Ovary (tissue), 9 donors: ENCODE measurements around the gene OR10G3. TPM values are rescaled to one million over a fixed set of nuclear protein-coding genes. Genes with fewer than 3 reads are reported as not detected.
A peak's percentile ranks its signal among the peaks of the same experiment; 100 is the strongest.
"Not testable (repeated sequence)": the region's sequence is repeated elsewhere in the genome, so short reads cannot be mapped to it uniquely, and the experiment has no call there.

Experiments
- DNase-seq, 5 donors: peaks; one replicate each; pipeline ENCODE4 v3.0.0-alpha.2; 2019 to 2020
- H3K27ac ChIP-seq, 2 donors: fragments of 200-600 bp; one replicate each; pipeline versions ENCODE4 v1.5.1 to v1.8.0; 2019 to 2022
- H3K27me3 ChIP-seq: fragments of 200-600 bp; one replicate; pipeline ENCODE4 v1.8.0; 2022
- H3K36me3 ChIP-seq: fragments of 200-600 bp; sonication (generic); one replicate; pipeline ENCODE4 v1.5.1; 2019
- H3K4me1 ChIP-seq: one replicate; pipeline ENCODE4 v1.8.1; 2013; ENCODE audit warnings: mild to moderate bottlenecking, moderate library complexity; ENCODE audit not compliant: insufficient read depth
- H3K4me3 ChIP-seq: fragments of 200-600 bp; sonication (generic); one replicate; pipeline ENCODE4 v1.5.1; 2017
- H3K9me3 ChIP-seq, 2 donors: fragments of 200-600 bp in 1 of 2; sonication (generic) in 1 of 2; one replicate each; pipeline versions ENCODE4 v1.5.1 to v1.8.1; 2013 to 2019; ENCODE audit warnings: mild to moderate bottlenecking in 1 of 2, moderate library complexity in 1 of 2
- EP300 ChIP-seq: sonication (generic); formaldehyde crosslinking; IDR thresholded peaks from one replicate; pipeline ENCODE4 v1.6.1; 2017; ENCODE audit warnings: antibody characterized with exemption
- POLR2A ChIP-seq: fragments of 450-650 bp; IDR thresholded peaks from one replicate; pipeline ENCODE4 v1.6.1; 2017; ENCODE audit warnings: antibody characterized with exemption, mild to moderate bottlenecking, moderate library complexity
- WGBS, 3 donors: extraction: QIAGEN DNeasy Blood & Tissue Kit in 1 of 3; methylation state at CpG; one replicate each; pipeline versions ENCODE4 v1.1.5 to v1.1.7; 2013 to 2017; 5-methylcytosine and 5-hydroxymethylcytosine counted together
- intact Hi-C, 4 donors: fragments of 100-400 bp; cut with DNase I; formaldehyde crosslinking; loops; one replicate each; pipeline versions ENCODE4 v1.11.0 to v1.15.1; 2022 to 2023
- polyA plus RNA-seq, 2 donors: library from polyadenylated mRNA; stranded (reverse); fragments of 200-250 nt in 1 of 2; fragments of 350-450 nt in 1 of 2; fragmentation: Illumina TruSeq in 1 of 2; extraction: RNeasy Lipid Tissue Mini Kit (QIAGEN cat#74804) in 1 of 2; gene quantifications; one replicate each; pipeline ENCODE4 v1.2.3, GENCODE V29; 2013 to 2014
- total RNA-seq, 7 donors: library from RNA; depleted of rRNA in 2 of 7; stranded (reverse); fragments of >200 nt in 2 of 7; fragmentation: NEBNext Ultra II Directional in 3 of 7; extraction: Animal tissue kit (Norgen Biotek cat#: 25700) in 3 of 7; gene quantifications; one replicate each; pipeline versions ENCODE4 v1.1.0 to v1.2.4, GENCODE V29; 2016 to 2023
- TF ChIP-seq, protein P1 (sequence below), 3 donors: fragments of 450-650 bp in 2 of 3; fragments of 200-600 bp in 1 of 3; IDR thresholded peaks; one replicate each; pipeline versions ENCODE4 v1.5.1 to v1.8.0; 2016 to 2022; ENCODE audit warnings: antibody characterized with exemption in 3 of 3, mild to moderate bottlenecking in 1 of 3
- donor health status: DM: no; HTN: no; CAD: no; lungs with moderate emphysema.
- donor health status: DM: no; HTN: no; CAD: no.
- donor health status: Bipolar disorder and iron deficiency.
- donor health status: DM: yes; HTN: yes; CAD: no.
- donor health status: DM: no; HTN: no; CAD: no.
- donor health status: DM: yes; HTN: yes; CAD: no.

OR10G3 gene
- total and polyA plus RNA-seq, 9 donors: not detected

DNA sequence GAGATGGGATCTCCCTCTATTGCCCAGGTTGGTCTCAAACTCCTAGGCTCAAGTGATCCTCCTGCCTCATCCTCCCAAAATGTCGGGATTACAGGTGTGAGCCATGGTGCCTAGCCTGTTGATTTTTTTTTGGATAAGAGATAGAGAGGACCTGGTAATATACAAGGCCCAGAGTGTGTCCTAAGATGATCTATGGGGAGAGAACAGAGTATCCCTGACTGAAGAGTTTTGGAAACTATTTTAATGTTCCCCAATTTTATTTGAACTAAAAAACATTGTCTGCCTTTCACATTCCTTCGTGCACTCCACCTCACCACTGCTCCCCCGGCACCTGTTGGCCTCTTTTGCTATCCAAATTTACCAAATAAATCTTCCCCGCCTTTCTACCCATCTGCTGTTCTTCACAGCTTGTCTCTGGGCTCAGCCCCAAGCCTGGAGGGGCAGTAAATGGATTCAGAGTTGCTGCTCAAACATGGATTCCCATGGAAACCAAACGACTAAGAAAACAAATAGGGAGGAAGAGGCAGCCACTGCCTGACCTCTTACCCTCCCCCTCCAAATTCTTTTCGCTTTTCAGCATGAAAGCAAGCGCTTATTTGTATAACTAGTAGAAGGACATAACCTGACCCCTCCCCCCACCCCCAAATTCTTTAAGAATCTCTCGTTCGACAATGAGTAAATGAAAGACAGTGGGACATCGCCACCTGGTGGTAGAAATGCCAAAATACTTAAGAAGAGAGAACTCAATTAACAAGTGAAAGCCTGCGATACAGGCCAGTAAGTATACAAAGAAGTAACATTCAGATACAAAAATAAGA is 22.6 kb downstream of the OR10G3 start:
- TF ChIP-seq POLR2A (no peak), EP300 (no peak)
- TF ChIP-seq, protein P1, sequence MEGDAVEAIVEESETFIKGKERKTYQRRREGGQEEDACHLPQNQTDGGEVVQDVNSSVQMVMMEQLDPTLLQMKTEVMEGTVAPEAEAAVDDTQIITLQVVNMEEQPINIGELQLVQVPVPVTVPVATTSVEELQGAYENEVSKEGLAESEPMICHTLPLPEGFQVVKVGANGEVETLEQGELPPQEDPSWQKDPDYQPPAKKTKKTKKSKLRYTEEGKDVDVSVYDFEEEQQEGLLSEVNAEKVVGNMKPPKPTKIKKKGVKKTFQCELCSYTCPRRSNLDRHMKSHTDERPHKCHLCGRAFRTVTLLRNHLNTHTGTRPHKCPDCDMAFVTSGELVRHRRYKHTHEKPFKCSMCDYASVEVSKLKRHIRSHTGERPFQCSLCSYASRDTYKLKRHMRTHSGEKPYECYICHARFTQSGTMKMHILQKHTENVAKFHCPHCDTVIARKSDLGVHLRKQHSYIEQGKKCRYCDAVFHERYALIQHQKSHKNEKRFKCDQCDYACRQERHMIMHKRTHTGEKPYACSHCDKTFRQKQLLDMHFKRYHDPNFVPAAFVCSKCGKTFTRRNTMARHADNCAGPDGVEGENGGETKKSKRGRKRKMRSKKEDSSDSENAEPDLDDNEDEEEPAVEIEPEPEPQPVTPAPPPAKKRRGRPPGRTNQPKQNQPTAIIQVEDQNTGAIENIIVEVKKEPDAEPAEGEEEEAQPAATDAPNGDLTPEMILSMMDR (IDR thresholded peaks at IDR 0.05): peak; percentile 70 to 86 (median 82)
- peak overlapping the region; percentile 12 for H3K4me3 ChIP-seq
- H3K4me1 ChIP-seq: no peaks in the 10 kb centered on the region
- H3K36me3 ChIP-seq: no peaks in the 10 kb centered on the region
- H3K27ac ChIP-seq: peak overlapping the region in 1 of 2 donors; percentile 56
- no peaks in the 10 kb centered on the region for H3K27me3 ChIP-seq
- 2 to 5% (median 3%) methylated on average over 11 of the region's 11 CpGs for WGBS, 3 donors
- intact Hi-C loops: loop anchor here in 1 of 4 donors (10.0 kb wide), 1 partner anchor 102 kb away; the partner anchor contains the start of gene CHD8
- H3K9me3 ChIP-seq: no peaks in the 10 kb centered on the region
- DNase-seq: peak; percentile 62 to 87 (median 71)

DNA sequence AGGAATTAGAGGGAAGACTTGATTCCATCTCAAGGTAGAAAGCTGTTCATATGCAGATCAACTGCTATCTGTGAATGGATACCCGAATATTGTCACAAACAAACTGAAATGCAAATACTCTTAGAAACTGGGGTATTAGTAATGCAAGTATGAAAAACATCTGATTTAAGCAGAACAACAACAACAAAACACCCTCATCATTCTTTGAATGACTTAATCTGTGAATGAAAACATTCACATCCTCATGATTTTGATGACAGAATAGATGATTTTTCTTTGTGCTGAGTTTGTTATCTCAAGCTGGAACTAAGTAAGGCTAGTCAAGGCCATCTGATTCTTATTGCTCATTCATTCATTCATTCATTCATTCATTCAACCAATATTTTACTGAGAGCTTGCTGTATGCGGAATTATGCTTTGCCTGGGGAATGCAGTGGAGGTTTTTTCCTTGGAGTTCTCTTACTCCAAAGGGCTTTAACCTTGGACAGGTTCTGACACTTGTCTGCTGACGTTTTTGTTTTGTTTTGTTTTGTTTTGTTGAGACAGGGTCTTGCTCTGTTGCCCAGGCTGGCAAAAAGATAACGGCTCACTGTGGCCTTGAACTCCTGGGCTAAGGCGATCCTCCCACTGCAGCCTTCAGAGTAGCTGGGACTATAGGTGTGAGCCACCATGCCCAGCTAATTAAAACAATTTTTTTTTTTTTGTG is 23.3 kb downstream of the OR10G3 start:
- no peaks in the 10 kb centered on the region for H3K4me1 ChIP-seq
- 20 to 27% (median 27%) methylated on average over 5 of the region's 5 CpGs for WGBS, 3 donors
- intact Hi-C loops: loop anchor here in 1 of 4 donors (10.0 kb wide), 1 partner anchor 102 kb away; the partner anchor contains the start of gene CHD8
- no peak overlapping the region for H3K27ac ChIP-seq
- no peaks in the 10 kb centered on the region for H3K9me3 ChIP-seq
- DNase-seq: no peak
- no peak overlapping the region for H3K4me3 ChIP-seq
- no peaks in the 10 kb centered on the region for H3K36me3 ChIP-seq
- H3K27me3 ChIP-seq: no peaks in the 10 kb centered on the region
- TF ChIP-seq EP300 (no peak), POLR2A (no peak)
- TF ChIP-seq, protein P1 (IDR thresholded peaks at IDR 0.05): no peak

DNA sequence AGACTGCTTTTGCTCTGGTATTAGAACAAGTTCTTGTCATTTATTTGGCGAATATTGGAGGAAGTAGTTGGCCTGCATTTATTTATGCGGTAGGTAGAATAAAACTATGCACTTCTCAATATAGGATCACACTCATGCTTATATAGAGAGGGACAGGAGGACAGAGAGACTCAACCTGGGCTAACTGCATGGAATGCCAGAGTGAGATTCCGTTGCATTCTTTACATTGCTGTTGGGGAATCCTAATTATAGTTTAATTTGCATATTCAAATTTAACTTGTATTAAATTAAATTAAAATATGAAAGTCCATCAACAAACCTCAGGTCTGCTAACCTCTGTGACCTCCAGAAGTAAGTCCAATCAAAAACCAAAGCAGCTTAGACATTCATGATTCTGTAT is 26.6 kb downstream of the OR10G3 start:
- DNase-seq: no peak
- Histone ChIP-seq H3K9me3 (no peaks in the 10 kb centered on the region), H3K27me3 (no peaks in the 10 kb centered on the region), H3K4me3 (no peak overlapping the region), H3K27ac (no peak overlapping the region), H3K36me3 (no peaks in the 10 kb centered on the region), H3K4me1 (no peaks in the 10 kb centered on the region)
- TF ChIP-seq POLR2A (no peak), EP300 (no peak)
- TF ChIP-seq, protein P1 (IDR thresholded peaks at IDR 0.05): no peak
- intact Hi-C loops: loop anchor here in 1 of 4 donors (10.0 kb wide), 1 partner anchor 98 kb away; the partner anchor contains the start of gene CHD8
- WGBS, 3 donors: 89 to 95% (median 91%) methylated on average over 3 of the region's 3 CpGs

DNA sequence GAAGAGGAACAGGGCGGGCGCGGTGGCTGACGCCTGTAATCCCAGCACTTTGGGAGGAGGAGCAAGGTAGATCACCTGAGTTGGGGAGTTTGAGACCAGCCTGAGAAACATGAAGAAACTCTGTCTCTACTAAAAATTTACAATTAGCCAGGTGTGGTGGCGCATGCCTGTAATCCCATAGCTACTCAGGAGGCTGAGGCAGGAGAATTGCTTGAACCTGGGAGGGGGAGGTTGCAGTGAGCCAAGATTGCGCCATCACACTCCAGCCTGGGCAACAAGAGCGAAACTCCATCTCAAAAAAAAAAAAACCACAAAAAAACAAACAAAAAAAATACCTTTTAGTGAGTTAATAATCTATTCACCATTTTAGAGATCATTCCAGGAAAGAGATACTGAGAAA is 35.3 kb downstream of the OR10G3 start:
- DNase-seq, H3K4me1 ChIP-seq, H3K9me3 ChIP-seq, H3K4me3 ChIP-seq, H3K36me3 ChIP-seq, intact Hi-C loops, H3K27me3 ChIP-seq, H3K27ac ChIP-seq: not testable (repeated sequence)
- WGBS, 3 donors: 91 to 94% (median 93%) methylated on average over 7 of the region's 7 CpGs
